ENCODE measurements around the gene BHLHE23. TPM values are rescaled to one million over a fixed set of nuclear protein-coding genes. Genes with fewer than 3 reads are reported as not detected.

BHLHE23 gene
- total RNA-seq, 6 experiments from 2014 or later: not detected

GRCh38 chr20:62982124-62983075, 24.4 kb downstream of the BHLHE23 start:
- Mint-ChIP-seq H3K9me3 (no peaks in the 10 kb centered on the region), H3K4me3 (no peak overlapping the region), H3K36me3 (ENCODE audit: low read depth) (no peaks in the 10 kb centered on the region), H3K4me1 (ENCODE audit: low read depth) (no peaks in the 10 kb centered on the region), H3K27me3 (ENCODE audit: insufficient read depth) (peaks cover 44% of the 10 kb centered on the region), H3K27ac (no peak overlapping the region)
- DNase-seq: no peak
- TF ChIP-seq CTCF (IDR thresholded peaks at IDR 0.05): no peak

GRCh38 chr20:62980970-62981369, 25.8 kb downstream of the BHLHE23 start:
- H3K9me3 Mint-ChIP-seq: no peaks in the 10 kb centered on the region
- DNase-seq: no peak
- no peaks in the 10 kb centered on the region for H3K4me1 Mint-ChIP-seq (ENCODE audit: low read depth)
- TF ChIP-seq CTCF (IDR thresholded peaks at IDR 0.05): no peak
- H3K36me3 Mint-ChIP-seq (ENCODE audit: low read depth): no peaks in the 10 kb centered on the region
- peaks cover 51% of the 10 kb centered on the region for H3K27me3 Mint-ChIP-seq (ENCODE audit: insufficient read depth)
- H3K27ac Mint-ChIP-seq: no peak overlapping the region
- no peak overlapping the region for H3K4me3 Mint-ChIP-seq

- no peak for TF ChIP-seq CTCF (IDR thresholded peaks at IDR 0.05)
- Mint-ChIP-seq H3K27ac (no peak overlapping the region), H3K36me3 (ENCODE audit: low read depth) (no peaks in the 10 kb centered on the region), H3K9me3 (no peaks in the 10 kb centered on the region), H3K4me3 (no peak overlapping the region), H3K4me1 (ENCODE audit: low read depth) (no peaks in the 10 kb centered on the region), H3K27me3 (ENCODE audit: insufficient read depth) (peaks cover 54% of the 10 kb centered on the region)
- DNase-seq: no peak
Observed at GRCh38 chr20:62980380-62980960, 26.3 kb downstream of the BHLHE23 start.

GRCh38 chr20:62979876-62980373, 26.8 kb downstream of the BHLHE23 start:
- no peaks in the 10 kb centered on the region for H3K9me3 Mint-ChIP-seq
- H3K36me3 Mint-ChIP-seq (ENCODE audit: low read depth): no peaks in the 10 kb centered on the region
- H3K4me3 Mint-ChIP-seq: no peak overlapping the region
- no peak for DNase-seq
- TF ChIP-seq CTCF (IDR thresholded peaks at IDR 0.05): no peak
- H3K27me3 Mint-ChIP-seq (ENCODE audit: insufficient read depth): peaks cover 52% of the 10 kb centered on the region
- no peak overlapping the region for H3K27ac Mint-ChIP-seq
- no peaks in the 10 kb centered on the region for H3K4me1 Mint-ChIP-seq (ENCODE audit: low read depth)

GRCh38 chr20:62979310-62979709, 27.5 kb downstream of the BHLHE23 start:
- peaks cover 57% of the 10 kb centered on the region for H3K27me3 Mint-ChIP-seq (ENCODE audit: insufficient read depth)

More at GRCh38 chr20:62979310-62979709, 27.5 kb downstream of the BHLHE23 start:
- DNase-seq: no peak
- no peaks in the 10 kb centered on the region for H3K4me1 Mint-ChIP-seq (ENCODE audit: low read depth)
- no peaks in the 10 kb centered on the region for H3K36me3 Mint-ChIP-seq (ENCODE audit: low read depth)
- no peak overlapping the region for H3K27ac Mint-ChIP-seq
- TF ChIP-seq CTCF (IDR thresholded peaks at IDR 0.05): no peak
- H3K4me3 Mint-ChIP-seq: no peak overlapping the region
- no peaks in the 10 kb centered on the region for H3K9me3 Mint-ChIP-seq

Data from HFFc6 (cell line).